ENCODE results near the gene ESR1. TPM values are rescaled to one million over a fixed set of nuclear protein-coding genes. Genes with fewer than 3 reads are reported as not detected.

ESR1 gene
- total RNA-seq, 1 donor from 2014 or later = 0.72 TPM

- no peak for DNase-seq (ENCODE audit: low read depth)
Observed at GRCh38 chr6:151811081-151811480, 3.6 kb downstream of the ESR1 start.

GRCh38 chr6:151813858-151814257 is 6.4 kb downstream of the ESR1 start:
- no peak for DNase-seq (ENCODE audit: low read depth)

GRCh38 chr6:151814614-151815013 is 7.1 kb downstream of the ESR1 start:
- no peak for DNase-seq (ENCODE audit: low read depth)

- DNase-seq (ENCODE audit: low read depth) = no peak
Observed at GRCh38 chr6:151822252-151823111, 15.0 kb downstream of the ESR1 start.

- no peak for DNase-seq (ENCODE audit: low read depth)
Observed at GRCh38 chr6:151826517-151827142, 19.1 kb downstream of the ESR1 start.

GRCh38 chr6:151832710-151833109 is 25.2 kb downstream of the ESR1 start:
- no peak for DNase-seq (ENCODE audit: low read depth)

GRCh38 chr6:151835396-151835795 is 27.9 kb downstream of the ESR1 start:
- DNase-seq (ENCODE audit: low read depth) = no peak

GRCh38 chr6:151837223-151837622 is 29.7 kb downstream of the ESR1 start:
- no peak for DNase-seq (ENCODE audit: low read depth)

GRCh38 chr6:151842816-151843215 is 35.3 kb downstream of the ESR1 start:
- DNase-seq (ENCODE audit: low read depth) = no peak

GRCh38 chr6:151847064-151847463 is 39.6 kb downstream of the ESR1 start:
- peak; percentile 75 for DNase-seq (ENCODE audit: low read depth)

GRCh38 chr6:151850479-151851003 is 43.1 kb downstream of the ESR1 start:
- no peak for DNase-seq (ENCODE audit: low read depth)

- no peak for DNase-seq (ENCODE audit: low read depth)
Observed at GRCh38 chr6:151858294-151858693, 50.8 kb downstream of the ESR1 start.

GRCh38 chr6:151862461-151862860 is 55.0 kb downstream of the ESR1 start:
- no peak for DNase-seq (ENCODE audit: low read depth)

- peak; percentile 38 for DNase-seq (ENCODE audit: low read depth)
Observed at GRCh38 chr6:151867361-151867869, 59.9 kb downstream of the ESR1 start.

GRCh38 chr6:151869345-151869744 is 61.9 kb downstream of the ESR1 start:
- peak; percentile 97 for DNase-seq (ENCODE audit: low read depth)

GRCh38 chr6:151869787-151870186 is 62.3 kb downstream of the ESR1 start:
- DNase-seq (ENCODE audit: low read depth) = peak; percentile 26

- DNase-seq (ENCODE audit: low read depth) = peak; percentile 17
Observed at GRCh38 chr6:151870375-151870774, 62.9 kb downstream of the ESR1 start.

- no peak for DNase-seq (ENCODE audit: low read depth)
Observed at GRCh38 chr6:151875524-151875923, 68.0 kb downstream of the ESR1 start.

GRCh38 chr6:151876122-151876521 is 68.6 kb downstream of the ESR1 start:
- DNase-seq (ENCODE audit: low read depth) = peak; percentile 56

- DNase-seq (ENCODE audit: low read depth) = no peak
Observed at GRCh38 chr6:151877458-151877857, 70.0 kb downstream of the ESR1 start.

GRCh38 chr6:151881231-151881630 is 73.7 kb downstream of the ESR1 start:
- DNase-seq (ENCODE audit: low read depth) = peak; percentile 85

- DNase-seq (ENCODE audit: low read depth) = no peak
Observed at GRCh38 chr6:151882206-151882605, 74.7 kb downstream of the ESR1 start.

Data from myocyte (in vitro differentiated cells).